Measurements from ENCODE around the gene NT5C1A. TPM values are rescaled to one million over a fixed set of nuclear protein-coding genes. Genes with fewer than 3 reads are reported as not detected.

The NT5C1A gene
- total RNA-seq, 2 experiments from 2014 or later = not detected

GRCh38 chr1:39615086-39615673 is 56.7 kb downstream of the NT5C1A start:
- Histone ChIP-seq H2AFZ (ENCODE audit: low read length) (no peak overlapping the region), H3K4me2 (ENCODE audit: low read length) (no peak overlapping the region), H3K9me2 (ENCODE audit: insufficient read depth, low read length) (no peaks in the 10 kb centered on the region), H4K20me1 (ENCODE audit: insufficient read depth, low read length) (no peaks in the 10 kb centered on the region), H3K9me3 (ENCODE audit: low read length) (no peaks in the 10 kb centered on the region), H3K27ac (ENCODE audit: low read depth, low read length, poor library complexity, severe bottlenecking) (no peak overlapping the region), H3K4me3 (ENCODE audit: low read depth, low read length, poor library complexity, severe bottlenecking) (no peak overlapping the region), H3K36me3 (ENCODE audit: insufficient read depth, low read length) (no peaks in the 10 kb centered on the region), H3K4me1 (ENCODE audit: insufficient read depth, low read length, poor library complexity, severe bottlenecking) (no peaks in the 10 kb centered on the region), H3K79me2 (ENCODE audit: insufficient read depth, low read depth, low read length) (no peaks in the 10 kb centered on the region)
- CTCF ChIA-PET (ENCODE audit: unreplicated experiment) = no interaction called here
- BruUV-seq (replicated peaks) = no TSS peak
- POLR2A ChIA-PET = no interaction called here
- no peak for DNase-seq (ENCODE audit: low spot score)
- intact Hi-C loops (cut with micrococcal nuclease; ENCODE audit: unreplicated experiment) = no loop called here
- TF ChIP-seq CTCF (conservative IDR thresholded peaks at IDR 0.05; ENCODE audit: low read length) = no peak
- TF ChIP-seq EZH2phosphoT487 (IDR thresholded peaks at IDR 0.05; ENCODE audit: borderline replicate concordance, low read depth, low read length) = no peak

- no peaks in the 10 kb centered on the region for H3K36me3 ChIP-seq (ENCODE audit: insufficient read depth, low read length)
- BruUV-seq (replicated peaks) = no TSS peak
- no peak overlapping the region for H3K27ac ChIP-seq (ENCODE audit: low read depth, low read length, poor library complexity, severe bottlenecking)
- no peaks in the 10 kb centered on the region for H3K9me3 ChIP-seq (ENCODE audit: low read length)
- TF ChIP-seq EZH2phosphoT487 (IDR thresholded peaks at IDR 0.05; ENCODE audit: borderline replicate concordance, low read depth, low read length) (no peak), CTCF (conservative IDR thresholded peaks at IDR 0.05; ENCODE audit: low read length) (no peak)
- no peak for DNase-seq (ENCODE audit: low spot score)
- H3K9me2 ChIP-seq (ENCODE audit: insufficient read depth, low read length) = no peaks in the 10 kb centered on the region
- ChIA-PET CTCF (ENCODE audit: unreplicated experiment) (no interaction called here), POLR2A (no interaction called here)
- H2AFZ ChIP-seq (ENCODE audit: low read length) = no peak overlapping the region
- H3K79me2 ChIP-seq (ENCODE audit: insufficient read depth, low read depth, low read length) = no peaks in the 10 kb centered on the region
- intact Hi-C loops (cut with micrococcal nuclease; ENCODE audit: unreplicated experiment) = no loop called here
- H4K20me1 ChIP-seq (ENCODE audit: insufficient read depth, low read length) = no peaks in the 10 kb centered on the region
- H3K4me2 ChIP-seq (ENCODE audit: low read length) = no peak overlapping the region
- H3K4me1 ChIP-seq (ENCODE audit: insufficient read depth, low read length, poor library complexity, severe bottlenecking) = no peaks in the 10 kb centered on the region
- H3K4me3 ChIP-seq (ENCODE audit: low read depth, low read length, poor library complexity, severe bottlenecking) = no peak overlapping the region
These were observed 57.4 kb downstream of the NT5C1A start for GRCh38 chr1:39614488-39614887.

- CTCF ChIA-PET (ENCODE audit: unreplicated experiment) = no interaction called here
- POLR2A ChIA-PET = no interaction called here
- intact Hi-C loops (cut with micrococcal nuclease; ENCODE audit: unreplicated experiment) = no loop called here
- Histone ChIP-seq H4K20me1 (ENCODE audit: insufficient read depth, low read length) (no peaks in the 10 kb centered on the region), H3K4me2 (ENCODE audit: low read length) (no peak overlapping the region), H3K9me3 (ENCODE audit: low read length) (no peaks in the 10 kb centered on the region), H3K4me3 (ENCODE audit: low read depth, low read length, poor library complexity, severe bottlenecking) (no peak overlapping the region), H3K9me2 (ENCODE audit: insufficient read depth, low read length) (no peaks in the 10 kb centered on the region), H3K36me3 (ENCODE audit: insufficient read depth, low read length) (no peaks in the 10 kb centered on the region), H3K4me1 (ENCODE audit: insufficient read depth, low read length, poor library complexity, severe bottlenecking) (no peaks in the 10 kb centered on the region), H2AFZ (ENCODE audit: low read length) (no peak overlapping the region), H3K79me2 (ENCODE audit: insufficient read depth, low read depth, low read length) (no peaks in the 10 kb centered on the region), H3K27ac (ENCODE audit: low read depth, low read length, poor library complexity, severe bottlenecking) (no peak overlapping the region)
- BruUV-seq (replicated peaks) = no TSS peak
- no peak for DNase-seq (ENCODE audit: low spot score)
- no peak for TF ChIP-seq EZH2phosphoT487 (IDR thresholded peaks at IDR 0.05; ENCODE audit: borderline replicate concordance, low read depth, low read length)
- no peak for TF ChIP-seq CTCF (conservative IDR thresholded peaks at IDR 0.05; ENCODE audit: low read length)
These were observed 58.7 kb downstream of the NT5C1A start for GRCh38 chr1:39613250-39613649.

Data from OCI-LY7 (cell line).